Measurements from ENCODE around the gene RNF182. TPM values are rescaled to one million over a fixed set of nuclear protein-coding genes. Genes with fewer than 3 reads are reported as not detected.
A peak's percentile ranks its signal among the peaks of the same experiment; 100 is the strongest.

The RNF182 gene
- total and polyA plus RNA-seq, 2 donors (not counting 1 experiment from before 2014, with no cell fraction given) = 2.5 to 14.1 TPM

- no peaks in the 10 kb centered on the region for H3K36me3 ChIP-seq (ENCODE audit: control insufficient read depth, insufficient read depth, low read length)
- H3K9me3 ChIP-seq (ENCODE audit: control insufficient read depth, insufficient read depth, low read depth, low read length) = no peaks in the 10 kb centered on the region
- no peak overlapping the region for H3K4me2 ChIP-seq (ENCODE audit: extremely low read depth, insufficient read depth, low read length)
- H3K4me1 ChIP-seq (ENCODE audit: control insufficient read depth, extremely low read depth, insufficient read depth, low read length) = peaks cover 2% of the 10 kb centered on the region
- no peak overlapping the region for H2AFZ ChIP-seq (ENCODE audit: low read length)
- no peaks in the 10 kb centered on the region for H3K27me3 ChIP-seq (ENCODE audit: control insufficient read depth, insufficient read depth, low read length)
- no peak overlapping the region for H3K4me3 ChIP-seq (replicated peaks in 1 of 4; ENCODE audit: control extremely low read depth in 1 of 4, insufficient read depth in 1 of 4, low read depth in 3 of 4, low read length in 4 of 4)
- no peaks in the 10 kb centered on the region for H4K20me1 ChIP-seq (ENCODE audit: control insufficient read depth, extremely low read depth, insufficient read depth, low read length)
- no peaks in the 10 kb centered on the region for H3K79me2 ChIP-seq (ENCODE audit: control insufficient read depth, insufficient read depth, low read length)
- DNase-seq (ENCODE audit: low read depth in 2 of 2) = no peak
- no peak overlapping the region for H3K27ac ChIP-seq (ENCODE audit: insufficient read depth, low read length)
- no peak overlapping the region for H3K9ac ChIP-seq (ENCODE audit: insufficient read depth, low read length)
- TF ChIP-seq EZH2 (IDR thresholded peaks at IDR 0.05; ENCODE audit: low read length, missing control alignments) (no peak), CTCF (conservative IDR thresholded peaks at IDR 0.05 in 1 of 2, IDR thresholded peaks at IDR 0.05 in 1 of 2; ENCODE audit: low read depth in 1 of 2, low read length in 2 of 2) (no peak)
These were observed 9.1 kb upstream of the RNF182 start for GRCh38 chr6:13915561-13916229.

- Histone ChIP-seq H3K27ac (ENCODE audit: insufficient read depth, low read length) (no peak overlapping the region), H3K4me3 (replicated peaks in 1 of 4; ENCODE audit: control extremely low read depth in 1 of 4, insufficient read depth in 1 of 4, low read depth in 3 of 4, low read length in 4 of 4) (no peak overlapping the region), H3K4me2 (ENCODE audit: extremely low read depth, insufficient read depth, low read length) (no peak overlapping the region), H2AFZ (ENCODE audit: low read length) (no peak overlapping the region), H3K4me1 (ENCODE audit: control insufficient read depth, extremely low read depth, insufficient read depth, low read length) (peaks cover 2% of the 10 kb centered on the region), H3K9me3 (ENCODE audit: control insufficient read depth, insufficient read depth, low read depth, low read length) (no peaks in the 10 kb centered on the region), H4K20me1 (ENCODE audit: control insufficient read depth, extremely low read depth, insufficient read depth, low read length) (no peaks in the 10 kb centered on the region), H3K9ac (ENCODE audit: insufficient read depth, low read length) (no peak overlapping the region), H3K36me3 (ENCODE audit: control insufficient read depth, insufficient read depth, low read length) (no peaks in the 10 kb centered on the region), H3K27me3 (ENCODE audit: control insufficient read depth, insufficient read depth, low read length) (no peaks in the 10 kb centered on the region), H3K79me2 (ENCODE audit: control insufficient read depth, insufficient read depth, low read length) (no peaks in the 10 kb centered on the region)
- peak in 1 of 2 donors; percentile 67 for DNase-seq (ENCODE audit: low read depth in 2 of 2)
- TF ChIP-seq EZH2 (IDR thresholded peaks at IDR 0.05; ENCODE audit: low read length, missing control alignments) (no peak), CTCF (conservative IDR thresholded peaks at IDR 0.05 in 1 of 2, IDR thresholded peaks at IDR 0.05 in 1 of 2; ENCODE audit: low read depth in 1 of 2, low read length in 2 of 2) (no peak)
These were observed 8.4 kb upstream of the RNF182 start for GRCh38 chr6:13916230-13916944.

- no peak for DNase-seq (ENCODE audit: low read depth in 2 of 2)
- Histone ChIP-seq H2AFZ (ENCODE audit: low read length) (no peak overlapping the region), H3K36me3 (ENCODE audit: control insufficient read depth, insufficient read depth, low read length) (no peaks in the 10 kb centered on the region), H3K4me3 (replicated peaks in 1 of 4; ENCODE audit: control extremely low read depth in 1 of 4, insufficient read depth in 1 of 4, low read depth in 3 of 4, low read length in 4 of 4) (no peak overlapping the region), H3K9ac (ENCODE audit: insufficient read depth, low read length) (no peak overlapping the region), H3K4me1 (ENCODE audit: control insufficient read depth, extremely low read depth, insufficient read depth, low read length) (peaks cover 2% of the 10 kb centered on the region), H3K27me3 (ENCODE audit: control insufficient read depth, insufficient read depth, low read length) (no peaks in the 10 kb centered on the region), H3K79me2 (ENCODE audit: control insufficient read depth, insufficient read depth, low read length) (no peaks in the 10 kb centered on the region), H3K27ac (ENCODE audit: insufficient read depth, low read length) (no peak overlapping the region), H3K9me3 (ENCODE audit: control insufficient read depth, insufficient read depth, low read depth, low read length) (no peaks in the 10 kb centered on the region), H4K20me1 (ENCODE audit: control insufficient read depth, extremely low read depth, insufficient read depth, low read length) (no peaks in the 10 kb centered on the region), H3K4me2 (ENCODE audit: extremely low read depth, insufficient read depth, low read length) (no peak overlapping the region)
- TF ChIP-seq CTCF (conservative IDR thresholded peaks at IDR 0.05 in 1 of 2, IDR thresholded peaks at IDR 0.05 in 1 of 2; ENCODE audit: low read depth in 1 of 2, low read length in 2 of 2) (no peak), EZH2 (IDR thresholded peaks at IDR 0.05; ENCODE audit: low read length, missing control alignments) (no peak)
These were observed 7.6 kb upstream of the RNF182 start for GRCh38 chr6:13917141-13917540.
